Esophagus mucosa (tissue), 1 donor: ENCODE data around the gene GTF2A1L. TPM values are rescaled to one million over a fixed set of nuclear protein-coding genes. Genes with fewer than 3 reads are reported as not detected.
"Not testable (repeated sequence)": the region's sequence is repeated elsewhere in the genome, so short reads cannot be mapped to it uniquely, and the experiment has no call there.

ENCODE experiments used
- ATAC-seq: fragments of 200-7000 bp; cut with Tn5 transposase; one replicate; pipeline ENCODE4 v1.9.1; 2020
- total RNA-seq: library from RNA; stranded (reverse); gene quantifications from one replicate; pipeline ENCODE4 v1.2.4, GENCODE V29; 2023
- donor health status: DM: yes; HTN: yes; CAD: no.

Gene GTF2A1L
- not detected for total RNA-seq

- ATAC-seq, result no peak
These were observed at the start of gene GTF2A1L for GRCh38 chr2:48617618-48618017. Gene GTF2A1L, plus strand, starts transcription at chr2:48617856. Its CDS starts 19 bp downstream, at chr2:48617875.

DNA sequence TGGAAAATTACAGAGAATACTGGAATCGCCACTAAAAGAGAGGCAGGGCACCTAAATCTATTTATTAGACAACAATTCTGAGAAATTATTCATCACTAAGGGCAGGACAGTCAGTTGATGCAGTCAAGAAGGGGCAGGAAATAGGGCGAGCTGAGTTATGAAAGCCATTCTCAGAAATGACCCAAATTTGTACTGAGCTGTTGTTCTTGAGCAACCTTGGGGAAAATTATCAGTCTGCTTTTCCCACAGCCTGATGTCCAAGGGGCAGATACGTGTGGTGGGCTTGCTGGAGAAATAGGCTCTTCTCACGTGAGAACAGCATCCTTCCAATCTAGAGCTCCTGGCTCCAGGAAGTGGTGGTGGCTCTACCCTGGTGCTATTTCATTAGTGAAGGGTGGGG lies 49.1 kb upstream of the GTF2A1L start:
- ATAC-seq, result no peak

DNA sequence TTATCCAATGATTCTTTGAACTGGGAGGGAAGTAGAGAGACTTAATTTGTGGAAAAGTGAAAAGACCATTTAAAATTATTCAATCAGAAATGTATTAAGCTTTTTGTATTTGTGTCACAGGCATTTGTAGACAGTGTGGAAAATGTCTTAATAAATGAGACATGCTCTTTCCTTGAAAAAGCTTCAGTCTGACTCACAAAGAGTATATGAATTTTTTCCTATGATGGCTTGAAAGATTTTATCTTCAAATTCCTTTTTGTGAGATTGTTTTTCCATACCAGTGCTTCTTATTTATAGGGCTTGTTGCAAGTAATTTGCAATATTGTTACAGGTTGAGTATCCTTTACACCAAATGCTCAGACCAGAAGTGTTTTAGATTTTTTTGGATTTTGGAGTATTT lies 48.2 kb upstream of the GTF2A1L start:
- no peak for ATAC-seq

- no peak for ATAC-seq
These were observed 44.8 kb upstream of the GTF2A1L start for GRCh38 chr2:48572816-48573215.

DNA sequence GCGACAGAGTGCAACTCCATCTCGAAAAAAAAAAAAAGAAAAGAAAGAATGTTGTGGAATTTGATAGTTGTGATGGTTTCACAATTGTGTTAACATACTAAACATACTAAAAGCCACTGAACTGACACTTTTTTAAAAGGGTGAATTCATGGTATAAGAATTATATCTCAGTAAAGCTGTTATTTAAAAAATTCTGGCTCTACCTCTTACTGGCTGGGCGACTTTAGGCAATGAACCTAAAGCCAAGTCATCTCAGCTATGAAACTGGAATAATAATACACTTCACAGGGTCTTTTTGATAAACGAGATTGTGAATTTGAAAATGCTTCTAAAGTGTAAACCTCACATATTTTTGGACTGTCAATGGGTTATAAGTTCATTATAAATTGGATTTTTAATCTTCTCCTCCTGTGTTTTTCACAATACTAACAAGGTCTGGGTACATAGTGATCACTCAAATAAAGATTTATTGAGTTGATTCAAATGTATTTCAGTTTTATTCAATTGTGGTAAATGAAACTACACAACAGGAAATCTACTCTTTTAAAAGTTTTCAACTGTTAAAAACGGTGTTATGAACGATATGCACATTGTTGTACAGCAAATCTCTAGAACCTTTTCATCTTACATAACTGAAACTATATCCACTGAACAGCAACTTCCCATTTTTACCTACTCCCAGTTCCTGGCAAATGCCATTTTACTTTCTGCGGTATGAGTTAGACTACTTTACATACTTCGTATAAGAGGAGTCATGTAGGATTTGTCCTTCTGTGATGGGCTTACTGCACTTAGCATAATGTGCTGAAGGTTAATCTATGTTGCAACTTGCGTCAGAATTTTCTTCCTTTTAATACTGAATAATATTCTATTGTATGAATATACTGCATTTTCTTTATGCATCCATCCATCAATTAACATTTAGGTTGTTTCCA lies 43.0 kb upstream of the GTF2A1L start:
- no peak for ATAC-seq

- no peak for ATAC-seq
These were observed 39.3 kb upstream of the GTF2A1L start for GRCh38 chr2:48578313-48578712.

DNA sequence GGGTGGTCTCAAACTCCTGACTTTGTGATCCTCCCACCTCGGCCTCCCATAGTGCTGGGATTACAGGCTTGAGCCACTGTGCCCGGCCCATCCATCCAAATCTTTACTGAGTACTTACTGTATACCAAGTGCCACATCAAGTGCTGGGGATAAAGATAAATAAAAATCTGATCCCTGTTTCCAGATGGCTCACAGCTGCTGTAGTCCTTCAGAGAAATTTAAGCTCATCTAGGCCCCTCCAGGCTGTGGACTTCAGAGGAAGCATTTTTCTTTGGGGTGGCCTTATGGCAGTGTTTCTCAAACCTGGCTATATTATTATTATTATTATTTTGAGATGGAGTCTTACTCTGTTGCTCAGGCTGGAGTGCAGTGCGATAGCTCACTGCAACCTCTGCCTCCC lies 33.7 kb upstream of the GTF2A1L start:
- ATAC-seq, result no peak

DNA sequence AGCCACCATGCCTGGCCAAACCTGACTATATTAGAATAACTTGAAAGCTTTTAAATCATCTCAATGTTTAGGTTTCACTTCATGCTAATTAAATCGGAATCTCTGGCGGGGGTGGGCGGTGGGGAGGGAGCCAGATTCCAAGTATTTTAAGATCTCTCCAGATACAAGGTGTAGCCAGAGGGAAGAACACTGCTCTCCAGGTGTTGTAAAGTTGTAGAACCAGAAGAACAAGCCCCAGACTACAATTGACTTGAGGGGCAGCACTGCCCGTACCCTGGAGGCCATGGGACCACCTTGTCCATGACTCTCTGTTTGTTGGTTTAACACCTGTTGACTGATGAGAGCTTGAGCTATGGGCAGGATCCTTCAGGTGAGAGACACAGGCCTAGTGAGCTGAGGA lies 33.1 kb upstream of the GTF2A1L start:
- no peak for ATAC-seq

DNA sequence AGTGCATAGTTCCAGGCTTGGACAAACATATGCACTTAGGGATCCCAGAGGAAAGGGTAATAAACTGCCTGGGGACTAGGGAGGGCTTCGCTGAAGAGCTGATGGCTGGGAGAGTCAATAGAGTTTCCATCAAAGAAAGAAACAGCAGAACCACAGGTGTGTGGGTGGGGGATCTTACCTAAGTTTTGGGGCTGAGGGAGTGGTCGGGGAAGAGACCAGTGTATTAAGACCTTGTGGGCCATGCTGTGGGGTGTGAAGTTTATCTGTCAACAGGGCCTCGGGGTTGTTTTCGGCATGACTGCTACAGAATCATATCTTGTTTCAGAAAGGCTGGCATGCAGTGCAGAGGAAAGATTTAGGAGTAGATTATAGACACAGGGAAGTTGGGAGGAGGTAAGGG lies 31.2 kb upstream of the GTF2A1L start:
- no peak for ATAC-seq

GRCh38 chr2:48587560-48587959 lies 30.1 kb upstream of the GTF2A1L start:
- no peak for ATAC-seq

DNA sequence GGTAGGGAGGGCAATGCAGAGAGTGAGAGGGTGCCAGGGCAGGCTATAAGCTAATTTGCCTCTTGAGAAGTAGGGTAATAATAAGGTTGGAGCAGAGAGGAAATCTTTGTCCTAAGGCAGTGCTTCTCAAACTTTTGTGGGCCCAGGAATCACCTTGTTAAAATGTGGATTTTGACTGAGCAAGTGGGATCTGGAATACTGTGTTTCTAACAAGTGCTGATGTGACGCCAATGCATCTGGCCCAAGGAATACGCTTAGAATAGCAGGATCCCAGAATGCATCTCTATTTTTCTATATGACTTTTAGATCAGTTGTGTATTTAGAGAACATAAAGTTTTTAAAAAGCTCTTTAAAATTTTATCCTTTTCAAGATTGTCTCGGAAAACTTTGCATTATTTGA lies 29.7 kb upstream of the GTF2A1L start:
- ATAC-seq, result no peak

DNA sequence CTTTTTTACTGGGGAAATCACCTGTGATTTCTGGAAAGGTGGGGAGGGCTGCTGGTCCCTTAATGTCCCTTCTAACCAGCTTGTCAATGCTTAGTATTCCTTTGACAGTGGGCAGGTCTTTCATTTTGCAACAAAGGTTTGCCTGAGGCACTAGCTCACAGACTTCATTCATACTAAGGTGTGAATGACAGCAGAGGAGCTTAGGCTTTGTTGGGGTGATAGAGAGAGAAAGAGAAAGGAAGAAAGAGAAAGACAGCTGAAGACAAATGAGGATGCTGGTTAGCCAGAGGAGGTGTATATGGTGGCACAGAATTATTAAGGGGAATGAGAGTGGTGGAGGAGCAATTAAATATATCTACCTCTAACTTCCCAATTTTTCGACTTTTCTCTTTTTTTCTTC lies 28.9 kb upstream of the GTF2A1L start:
- no peak for ATAC-seq

- no peak for ATAC-seq
These were observed 28.4 kb upstream of the GTF2A1L start for GRCh38 chr2:48589170-48589767.

DNA sequence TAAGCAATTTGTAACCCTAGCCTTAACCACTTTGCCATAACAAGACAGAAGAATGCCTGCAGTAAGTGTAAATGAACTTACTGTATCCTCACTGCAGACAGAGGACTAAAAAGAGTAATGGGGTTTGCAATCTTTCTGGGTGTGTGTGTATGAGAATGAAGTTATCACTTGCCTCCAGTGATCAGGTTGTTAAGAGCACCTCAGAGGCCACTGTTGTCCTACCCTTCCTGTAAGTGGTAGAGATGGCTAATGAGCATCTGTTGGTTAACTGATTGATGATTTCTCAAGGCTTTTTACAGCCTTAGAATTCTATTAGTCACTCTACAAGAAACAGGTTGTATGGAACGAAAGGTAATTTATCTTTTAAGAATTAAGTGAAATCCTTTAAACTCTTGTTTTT lies 27.6 kb upstream of the GTF2A1L start:
- no peak for ATAC-seq

GRCh38 chr2:48592067-48592466 lies 25.6 kb upstream of the GTF2A1L start:
- no peak for ATAC-seq

- not testable (repeated sequence) for ATAC-seq
These were observed 20.9 kb upstream of the GTF2A1L start for GRCh38 chr2:48596751-48597150.

GRCh38 chr2:48597492-48597891 lies 20.2 kb upstream of the GTF2A1L start:
- ATAC-seq, result no peak

GRCh38 chr2:48600204-48600813 lies 17.3 kb upstream of the GTF2A1L start:
- ATAC-seq, result peak; percentile 52

- ATAC-seq, result no peak
These were observed 16.7 kb upstream of the GTF2A1L start for GRCh38 chr2:48600917-48601316.

- peak; percentile 57 for ATAC-seq
These were observed 16.3 kb upstream of the GTF2A1L start for GRCh38 chr2:48601349-48601748.

- ATAC-seq, result no peak
These were observed 12.0 kb upstream of the GTF2A1L start for GRCh38 chr2:48605482-48606175.

DNA sequence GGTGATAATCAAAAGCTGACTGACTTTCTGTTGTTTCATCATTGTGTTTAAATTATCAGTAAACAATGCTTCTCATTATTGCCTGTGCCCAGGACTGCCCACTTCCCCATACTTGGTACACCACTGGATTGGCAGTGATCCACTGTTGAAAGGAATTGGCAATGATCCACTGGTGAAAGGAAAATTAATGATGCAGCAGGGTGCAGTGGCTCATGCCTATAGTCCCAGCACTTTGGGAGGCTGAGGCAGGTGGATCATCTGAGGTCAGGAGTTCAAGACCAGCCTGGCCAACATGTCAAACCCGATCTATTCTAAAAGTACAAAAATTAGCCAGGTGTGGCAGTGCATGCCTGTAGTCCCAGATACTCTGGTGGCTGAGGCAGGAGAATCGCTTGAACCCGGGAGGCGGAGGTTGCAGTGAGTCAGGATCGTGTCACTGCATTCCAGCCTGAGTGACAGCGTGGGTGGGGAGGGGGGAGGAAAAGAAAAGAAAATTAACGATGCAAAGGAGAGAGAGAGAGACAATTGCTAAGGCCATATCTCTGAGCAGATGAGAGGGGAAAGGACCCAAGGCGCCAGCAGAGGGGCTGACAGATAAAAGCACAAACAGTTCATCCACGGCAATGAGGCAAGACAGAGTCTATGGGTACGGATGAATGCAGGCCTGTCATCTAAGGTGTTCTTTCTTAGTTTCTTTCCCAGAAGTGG lies 10.2 kb upstream of the GTF2A1L start:
- peak; percentile 72 for ATAC-seq
